HG03520 (cell line): ENCODE data around the gene RAB19.
"Not testable (repeated sequence)": the region's sequence is repeated elsewhere in the genome, so short reads cannot be mapped to it uniquely, and the experiment has no call there.

Source experiments
- ATAC-seq: cut with Tn5 transposase; IDR thresholded peaks from one replicate; pipeline ENCODE4 v1.9.1; 2021; ENCODE audit warnings: mild to moderate bottlenecking, moderate library complexity; ENCODE audit not compliant: unreplicated experiment

The RAB19 gene

GRCh38 chr7:140400381-140400780 is 3.5 kb upstream of the RAB19 start:
- no peak for ATAC-seq

- ATAC-seq, result no peak
Measured at GRCh38 chr7:140402178-140402835, 1.6 kb upstream of the RAB19 start.

- no peak for ATAC-seq
Measured at GRCh38 chr7:140404565-140405065, 757 bp downstream of the RAB19 start.

- no peak for ATAC-seq
Measured at GRCh38 chr7:140415361-140415760, 11.5 kb downstream of the RAB19 start.

- not testable (repeated sequence) for ATAC-seq
Measured at GRCh38 chr7:140415816-140416215, 12.0 kb downstream of the RAB19 start.

- no peak for ATAC-seq
Measured at GRCh38 chr7:140416560-140416959, 12.7 kb downstream of the RAB19 start.

GRCh38 chr7:140417456-140418155 is 13.7 kb downstream of the RAB19 start:
- ATAC-seq, result no peak

GRCh38 chr7:140418156-140418472 is 14.3 kb downstream of the RAB19 start:
- not testable (repeated sequence) for ATAC-seq

- no peak for ATAC-seq
Measured at GRCh38 chr7:140418653-140419052, 14.8 kb downstream of the RAB19 start.

GRCh38 chr7:140421521-140421920 is 17.7 kb downstream of the RAB19 start:
- ATAC-seq, result no peak

- ATAC-seq, result no peak
Measured at GRCh38 chr7:140423501-140423900, 19.6 kb downstream of the RAB19 start.

- ATAC-seq, result no peak
Measured at GRCh38 chr7:140425718-140426117, 21.9 kb downstream of the RAB19 start.

GRCh38 chr7:140426130-140426529 is 22.3 kb downstream of the RAB19 start:
- no peak for ATAC-seq

GRCh38 chr7:140433396-140433795 is 29.5 kb downstream of the RAB19 start:
- no peak for ATAC-seq

- no peak for ATAC-seq
Measured at GRCh38 chr7:140435252-140435895, 31.5 kb downstream of the RAB19 start.

GRCh38 chr7:140439359-140439758 is 35.5 kb downstream of the RAB19 start:
- ATAC-seq, result no peak

GRCh38 chr7:140440593-140440992 is 36.7 kb downstream of the RAB19 start:
- ATAC-seq, result no peak

GRCh38 chr7:140441519-140441918 is 37.7 kb downstream of the RAB19 start:
- no peak for ATAC-seq

- no peak for ATAC-seq
Measured at GRCh38 chr7:140446467-140446866, 42.6 kb downstream of the RAB19 start.

- ATAC-seq, result no peak
Measured at GRCh38 chr7:140447841-140448240, 44.0 kb downstream of the RAB19 start.

- ATAC-seq, result no peak
Measured at GRCh38 chr7:140448781-140449480, 45.1 kb downstream of the RAB19 start.
